NCI-H1694 treated with DMSO at 0.1 percent for 48 hours (cell line): Measurements from ENCODE around the gene NARS2.

Experiments used
- DNase-seq: peaks from one replicate; lab custom pipeline; 2025; lab: John Stamatoyannopoulos, UW

The NARS2 gene

GRCh38 chr11:78432956-78433355 is 141.7 kb downstream of the NARS2 start:
- no peak for DNase-seq

- DNase-seq: no peak
Measured at GRCh38 chr11:78432058-78432515, 142.6 kb downstream of the NARS2 start.

- DNase-seq: no peak
Measured at GRCh38 chr11:78429660-78430059, 145.0 kb downstream of the NARS2 start.

- no peak for DNase-seq
Measured at GRCh38 chr11:78429209-78429608, 145.5 kb downstream of the NARS2 start.

GRCh38 chr11:78428773-78429172 is 145.9 kb downstream of the NARS2 start:
- DNase-seq: no peak

- DNase-seq: no peak
Measured at GRCh38 chr11:78428266-78428636, 146.4 kb downstream of the NARS2 start.

- DNase-seq: no peak
Measured at GRCh38 chr11:78427615-78428265, 146.9 kb downstream of the NARS2 start.

GRCh38 chr11:78426845-78427244 is 147.8 kb downstream of the NARS2 start:
- DNase-seq: no peak

GRCh38 chr11:78425399-78426070 is 149.1 kb downstream of the NARS2 start:
- DNase-seq: no peak

- no peak for DNase-seq
Measured at GRCh38 chr11:78424334-78425270, 150.1 kb downstream of the NARS2 start.

GRCh38 chr11:78423241-78423640 is 151.4 kb downstream of the NARS2 start:
- no peak for DNase-seq

- DNase-seq: no peak
Measured at GRCh38 chr11:78420796-78421209, 153.9 kb downstream of the NARS2 start.

- DNase-seq: peak; percentile 25
Measured at GRCh38 chr11:78420255-78420764, 154.4 kb downstream of the NARS2 start.

- DNase-seq: no peak
Measured at GRCh38 chr11:78419327-78419726, 155.3 kb downstream of the NARS2 start.

- no peak for DNase-seq
Measured at GRCh38 chr11:78418584-78419211, 156.0 kb downstream of the NARS2 start.

GRCh38 chr11:78417888-78418583 is 156.6 kb downstream of the NARS2 start:
- peak; percentile 40 for DNase-seq

- DNase-seq: no peak
Measured at GRCh38 chr11:78417175-78417887, 157.3 kb downstream of the NARS2 start, which contains the start of gene GAB2. Gene GAB2, minus strand, starts transcription at chr11:78417820. Its CDS starts 100 bp downstream, at chr11:78417720.

GRCh38 chr11:78416285-78417174 is 158.1 kb downstream of the NARS2 start:
- peak; percentile 51 for DNase-seq

GRCh38 chr11:78415338-78415737 is 159.3 kb downstream of the NARS2 start:
- DNase-seq: no peak
